Measurements from ENCODE around the gene BEX3.
"Not testable (repeated sequence)": the region's sequence is repeated elsewhere in the genome, so short reads cannot be mapped to it uniquely, and the experiment has no call there.

BEX3 gene

GRCh38 chrX:103376118-103376978, at the start of gene BEX3:
BEX3 (plus strand) TSS chrX:103376538; CDS start chrX:103377522, 984 bp downstream.
- DNase-seq: peak; percentile 9 to 19

DNA sequence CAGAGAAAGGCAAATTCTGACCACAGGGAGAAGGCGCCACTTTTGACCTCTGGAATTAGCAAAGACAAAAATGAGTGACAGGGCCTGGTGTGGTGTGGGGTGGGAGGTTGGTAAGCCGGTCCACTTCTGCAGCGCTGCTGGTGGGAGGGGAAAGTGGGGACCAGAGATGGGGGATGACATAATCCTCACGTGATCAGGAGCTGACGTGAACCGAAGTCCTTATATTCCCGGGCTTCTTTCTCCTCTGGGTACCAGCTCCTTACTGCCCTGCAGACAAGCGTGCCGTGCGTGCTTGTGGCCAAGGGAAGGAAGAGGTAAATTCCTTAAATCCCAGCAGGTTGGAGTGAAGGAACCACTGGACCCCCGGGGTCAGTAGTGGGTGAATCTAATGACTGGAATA, 46.3 kb upstream of the BEX3 start, which contains the start of gene TCEAL7:
TSS of gene TCEAL7 (plus strand) at position 249 of the 400 bp plus-strand sequence. CDS start 1,165 bp downstream, outside the sequence.
- no peak for DNase-seq

DNA sequence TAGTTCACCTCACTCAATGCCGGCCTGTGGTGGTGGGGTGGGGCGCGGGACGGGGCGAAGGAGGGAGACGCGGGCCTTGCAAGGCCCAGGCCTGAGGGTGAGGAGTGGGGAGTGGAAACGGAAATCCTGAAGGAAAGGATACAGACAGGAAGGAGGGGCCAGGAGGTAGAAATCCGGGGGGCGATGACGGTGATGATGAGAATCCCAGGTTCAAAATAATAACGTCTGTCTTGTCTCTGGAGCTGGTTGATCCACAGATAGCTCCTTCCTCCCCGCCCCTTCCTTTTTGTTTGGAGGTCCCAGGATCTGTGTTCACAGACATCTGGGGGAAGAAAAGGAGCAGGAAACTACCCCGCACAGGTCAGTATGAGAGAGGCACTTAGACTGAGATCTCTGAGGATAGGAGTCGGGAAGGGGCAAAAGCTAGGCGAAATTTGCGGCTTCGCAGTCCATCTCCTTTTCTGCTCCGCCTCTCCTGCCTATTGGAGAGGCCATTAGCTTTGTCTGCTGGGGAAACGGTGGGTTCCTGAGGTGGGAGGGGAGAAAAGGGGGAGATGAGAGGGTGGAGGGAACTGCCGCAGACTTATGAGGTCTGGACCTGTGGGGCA, 45.6 kb upstream of the BEX3 start:
- DNase-seq: no peak

GRCh38 chrX:103338663-103339062, 37.7 kb upstream of the BEX3 start:
- DNase-seq: no peak

DNA sequence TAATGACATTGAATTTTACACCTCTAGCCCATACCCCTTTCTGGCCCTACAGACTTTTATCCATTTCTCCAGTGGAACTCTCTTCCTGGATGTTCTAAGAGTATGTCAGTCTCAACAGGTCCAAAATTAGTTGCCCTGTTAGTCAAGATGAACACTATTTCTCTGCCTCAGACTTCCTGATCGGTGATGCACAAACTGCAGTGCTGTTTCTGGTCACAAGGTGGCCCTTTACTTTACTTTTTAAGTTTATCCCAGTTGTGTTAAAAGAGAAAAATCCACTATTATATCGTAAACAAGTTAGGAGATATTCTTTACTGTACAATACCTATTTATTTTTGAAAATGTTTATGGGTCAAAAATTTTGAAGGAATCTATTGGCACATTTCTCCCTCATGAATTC, 33.2 kb upstream of the BEX3 start:
- peak; percentile 4 to 11 for DNase-seq

DNA sequence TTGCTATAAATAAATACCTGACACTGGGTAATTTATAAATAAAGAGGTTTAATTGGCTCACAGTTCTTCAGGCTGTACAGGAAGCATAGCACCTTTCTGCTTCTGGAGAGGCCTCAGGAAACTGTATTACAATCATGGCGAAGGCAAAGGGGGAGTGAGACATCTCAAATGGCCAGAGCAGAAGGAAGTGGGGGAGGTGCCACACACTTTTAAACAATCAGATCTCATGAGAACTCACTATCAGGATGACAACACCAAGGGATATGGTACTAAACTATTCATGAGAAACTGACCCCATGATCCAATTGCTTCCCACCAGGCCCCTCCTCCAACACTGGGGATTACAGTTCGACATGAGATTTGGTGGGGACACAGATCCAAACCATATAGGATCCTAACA, 31.7 kb upstream of the BEX3 start:
- DNase-seq: no peak

DNA sequence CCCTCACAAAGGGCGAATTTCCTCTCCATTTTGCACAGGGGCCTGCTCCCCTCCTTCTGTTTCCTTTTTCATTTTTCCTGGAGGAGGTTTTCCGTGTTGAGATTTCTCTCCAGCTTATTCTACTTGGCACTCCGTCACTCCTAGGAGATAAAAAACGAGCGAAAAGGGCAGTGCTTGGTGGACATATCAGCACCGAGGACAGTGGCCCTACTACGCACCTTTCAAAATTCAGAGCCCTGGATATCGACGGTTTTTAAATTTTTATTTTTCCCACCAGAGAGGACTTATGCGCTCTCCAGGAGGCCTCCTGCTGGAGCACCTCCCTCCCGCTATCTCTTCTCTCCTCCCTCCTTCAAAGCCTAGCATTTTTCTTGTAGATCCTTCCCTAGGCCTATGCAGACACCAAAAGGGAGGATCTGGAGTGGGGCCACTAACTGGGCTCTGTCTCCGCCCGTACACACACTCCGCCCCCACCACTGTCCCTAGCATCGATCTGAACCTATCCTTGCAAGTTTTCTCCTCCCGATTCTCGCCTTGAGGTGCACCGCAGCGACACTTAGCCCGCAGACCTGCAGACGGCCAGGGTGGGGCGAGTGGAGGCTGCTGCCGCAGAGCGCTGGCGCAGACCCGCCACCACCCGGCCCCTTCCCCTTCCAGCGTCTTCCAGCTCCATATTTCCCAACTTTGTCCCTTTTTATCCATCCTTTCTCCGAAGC, 28.5 kb upstream of the BEX3 start:
- DNase-seq: no peak

- no peak for DNase-seq
Observed at GRCh38 chrX:103356130-103356798, 20.1 kb upstream of the BEX3 start, which contains the start of gene TCEAL9. TCEAL9 (plus strand) TSS chrX:103356506; CDS start chrX:103357685, 1,179 bp downstream.

- DNase-seq: no peak
Observed at GRCh38 chrX:103356858-103357257, 19.5 kb upstream of the BEX3 start.

GRCh38 chrX:103357871-103358270, 18.5 kb upstream of the BEX3 start:
- no peak for DNase-seq

GRCh38 chrX:103359605-103360004, 16.7 kb upstream of the BEX3 start:
- not testable (repeated sequence) for DNase-seq

- DNase-seq: no peak
Observed at GRCh38 chrX:103360092-103360491, 16.2 kb upstream of the BEX3 start.

- DNase-seq: no peak
Observed at GRCh38 chrX:103360916-103361315, 15.4 kb upstream of the BEX3 start.

GRCh38 chrX:103361798-103362197, 14.5 kb upstream of the BEX3 start:
- no peak for DNase-seq

GRCh38 chrX:103362474-103362873, 13.9 kb upstream of the BEX3 start:
- no peak for DNase-seq

GRCh38 chrX:103363046-103363445, 13.3 kb upstream of the BEX3 start:
- DNase-seq: no peak

DNA sequence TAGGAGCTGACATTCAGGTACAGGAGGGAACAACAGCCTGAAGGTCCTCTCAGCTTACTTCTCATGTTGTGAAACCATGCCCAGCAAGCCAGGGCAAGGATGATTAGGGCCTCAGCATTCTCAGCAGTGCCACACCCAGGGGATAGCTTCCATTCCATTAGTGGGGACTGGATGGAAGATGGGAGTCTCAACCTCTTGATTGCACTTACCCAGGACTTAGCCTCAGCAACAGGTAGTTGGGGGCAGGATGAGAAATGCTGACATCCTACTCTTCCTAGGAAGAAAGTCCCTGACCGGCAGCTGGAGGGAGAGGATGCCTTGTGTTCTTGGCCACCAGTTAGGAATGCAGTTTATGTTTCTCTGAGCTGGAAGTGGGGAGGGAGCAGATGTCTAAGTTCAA, 8.8 kb upstream of the BEX3 start:
- DNase-seq: no peak

GRCh38 chrX:103369479-103369878, 6.9 kb upstream of the BEX3 start:
- DNase-seq: no peak

DNA sequence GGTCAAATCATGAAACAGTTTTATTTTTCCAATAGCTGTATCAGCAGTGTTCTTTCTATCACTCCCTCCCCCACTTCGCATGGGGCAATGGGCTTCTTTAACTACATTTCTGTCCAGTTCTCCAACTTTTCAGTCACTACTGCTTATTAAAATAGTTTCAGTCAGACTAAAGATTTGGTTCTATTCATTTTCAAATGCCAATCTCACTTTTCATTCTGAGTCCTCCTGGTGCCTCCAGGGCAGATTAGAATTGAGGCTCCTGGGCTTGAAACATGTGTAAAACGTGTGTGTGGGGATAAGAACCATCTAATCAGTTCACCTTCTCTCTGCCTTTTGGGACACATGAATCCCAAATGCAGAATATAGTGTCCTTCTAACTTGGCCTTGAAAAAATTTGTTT, 3.5 kb upstream of the BEX3 start:
- DNase-seq: no peak

GRCh38 chrX:103373581-103373980, 2.8 kb upstream of the BEX3 start:
- no peak for DNase-seq

DNA sequence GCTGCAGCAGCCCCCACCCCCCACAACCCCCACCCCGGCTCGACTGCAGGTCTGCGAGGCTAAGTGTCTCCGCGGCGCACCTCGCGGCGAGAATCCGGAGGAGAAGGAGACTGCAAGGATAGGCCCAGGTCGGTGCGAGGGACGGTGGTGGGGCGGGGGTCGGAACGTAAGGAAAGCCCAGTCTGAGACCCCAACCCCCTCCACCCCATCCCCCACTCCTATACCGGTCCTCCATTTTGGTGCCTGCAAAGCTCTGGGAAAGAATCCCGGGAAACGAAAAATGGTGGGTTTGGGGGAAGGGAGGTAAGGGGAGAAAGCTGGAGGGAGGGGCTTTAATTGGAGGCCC, 614 bp downstream of the BEX3 start:
- no peak for DNase-seq

- DNase-seq: no peak
Observed at GRCh38 chrX:103378990-103379389, 2.7 kb downstream of the BEX3 start.

GRCh38 chrX:103382877-103383276, 6.5 kb downstream of the BEX3 start:
- no peak for DNase-seq

All from stimulated activated CD4-positive, alpha-beta T cell treated with anti-CD3 and anti-CD28 coated beads, Interleukin-4, amount 100 ng/mL, for 4 hours (primary cell).